Prostate gland (tissue), 2 donors: ENCODE measurements around the gene MAP4K4.

Experiments
- CTCF ChIP-seq, 4 experiments: fragments of 200-600 bp in 2 of 4; fragments of 450-650 bp in 2 of 4; sonication (generic) in 2 of 4; IDR thresholded peaks; 1 replicate in 3 of 4; 2 replicates in 1 of 4; pipeline ENCODE4 v1.5.1; 2016 to 2019; ENCODE audit warnings: antibody characterized with exemption in 4 of 4, mild to moderate bottlenecking in 2 of 4, moderate library complexity in 2 of 4
- POLR2A ChIP-seq: fragments of 450-650 bp; IDR thresholded peaks from one replicate; pipeline ENCODE4 v1.6.1; 2016; ENCODE audit warnings: antibody characterized with exemption, mild to moderate bottlenecking

- no peak for TF ChIP-seq CTCF (IDR thresholded peaks at IDR 0.05)
- TF ChIP-seq POLR2A = no peak
Observed at GRCh38 chr2:101704046-101704466, 6.5 kb downstream of the MAP4K4 start.
